Liver (tissue), 9 donors: ENCODE results near the gene MUC2. TPM values are rescaled to one million over a fixed set of nuclear protein-coding genes. Genes with fewer than 3 reads are reported as not detected.

Source experiments
- DNase-seq: peaks from one replicate; pipeline ENCODE4 v3.0.0-alpha.2; 2017; ENCODE audit warnings: low spot score
- H3K27ac ChIP-seq, 2 donors: one replicate each; pipeline ENCODE4 v1.7.0; 2013; ENCODE audit warnings: inconsistent platforms in 2 of 2, low read length in 2 of 2, control low read depth in 1 of 2, low read depth in 1 of 2, mild to moderate bottlenecking in 1 of 2
- H3K27me3 ChIP-seq, 4 donors: one replicate each; pipeline versions ENCODE4 v1.6.1 to v1.7.0; 2013; ENCODE audit warnings: low read length in 3 of 4, inconsistent platforms in 1 of 4, mild to moderate bottlenecking in 1 of 4, moderate library complexity in 1 of 4; ENCODE audit not compliant: control insufficient read depth in 4 of 4, insufficient read depth in 4 of 4
- H3K36me3 ChIP-seq, 4 donors: one replicate each; pipeline versions ENCODE4 v1.6.1 to v1.7.0; 2013; ENCODE audit warnings: low read length in 3 of 4, mild to moderate bottlenecking in 3 of 4, low read depth in 1 of 4, moderate library complexity in 1 of 4; ENCODE audit not compliant: control insufficient read depth in 4 of 4, insufficient read depth in 3 of 4
- H3K4me1 ChIP-seq, 4 donors: one replicate each; pipeline versions ENCODE4 v1.6.1 to v1.7.0; 2013; ENCODE audit warnings: low read length in 3 of 4, mild to moderate bottlenecking in 3 of 4, moderate library complexity in 1 of 4; ENCODE audit not compliant: control insufficient read depth in 4 of 4, insufficient read depth in 4 of 4
- H3K4me3 ChIP-seq, 3 donors: one replicate each; pipeline versions ENCODE4 v1.6.1 to v1.7.0; 2013; ENCODE audit warnings: low read length in 3 of 3, control low read depth in 1 of 3, low read depth in 1 of 3, mild to moderate bottlenecking in 1 of 3
- H3K9ac ChIP-seq, 2 donors: one replicate each; pipeline ENCODE4 v1.7.0; 2013; ENCODE audit warnings: low read length in 2 of 2, mild to moderate bottlenecking in 2 of 2, moderate library complexity in 2 of 2, control low read depth in 1 of 2, low read depth in 1 of 2
- H3K9me3 ChIP-seq, 4 donors: one replicate each; pipeline versions ENCODE4 v1.6.1 to v1.7.0; 2013; ENCODE audit warnings: low read length in 3 of 4; ENCODE audit not compliant: control insufficient read depth in 4 of 4
- CTCF ChIP-seq: fragments of 150-350 bp; IDR thresholded peaks from 2 replicates; pipeline ENCODE4 v1.5.1; 2017; ENCODE audit warnings: improper control_type of control experiment, low read depth, low read length; ENCODE audit not compliant: missing input control
- EGR1 ChIP-seq, 2 donors: IDR thresholded peaks; 2 replicates each; pipeline ENCODE4 v1.6.1; 2016 to 2018; ENCODE audit warnings: antibody characterized with exemption in 2 of 2, low read depth in 2 of 2
- FOXA1 ChIP-seq: IDR thresholded peaks from 2 replicates; pipeline ENCODE4 v1.6.1; 2016; ENCODE audit warnings: antibody characterized with exemption
- FOXA2 ChIP-seq: IDR thresholded peaks from 2 replicates; pipeline ENCODE4 v1.6.1; 2016; ENCODE audit warnings: antibody characterized with exemption
- GABPA ChIP-seq, 2 donors: IDR thresholded peaks in 1 of 2; conservative IDR thresholded peaks in 1 of 2; 2 replicates each; pipeline ENCODE4 v1.6.1; 2016; ENCODE audit warnings: antibody characterized with exemption in 2 of 2, mild to moderate bottlenecking in 1 of 2, moderate library complexity in 1 of 2
- HNF4G ChIP-seq: IDR thresholded peaks from 2 replicates; pipeline ENCODE4 v1.6.1; 2016; ENCODE audit warnings: antibody characterized with exemption
- JUND ChIP-seq, 2 donors: IDR thresholded peaks; 2 replicates each; pipeline ENCODE4 v1.6.1; 2016; ENCODE audit warnings: antibody characterized with exemption in 2 of 2
- MAX ChIP-seq: IDR thresholded peaks from 2 replicates; pipeline ENCODE4 v1.6.1; 2016; ENCODE audit warnings: antibody characterized with exemption
- REST ChIP-seq: IDR thresholded peaks from 2 replicates; pipeline ENCODE4 v1.6.1; 2016; ENCODE audit warnings: antibody characterized with exemption, mild to moderate bottlenecking
- SP1 ChIP-seq: IDR thresholded peaks from 2 replicates; pipeline ENCODE4 v1.6.1; 2018; ENCODE audit warnings: antibody characterized with exemption, mild to moderate bottlenecking
- YY1 ChIP-seq: IDR thresholded peaks from 2 replicates; pipeline ENCODE4 v1.6.1; 2016; ENCODE audit warnings: antibody characterized with exemption, mild to moderate bottlenecking
- ZBTB33 ChIP-seq: IDR thresholded peaks from 2 replicates; pipeline ENCODE4 v1.6.1; 2016; ENCODE audit warnings: antibody characterized with exemption
- WGBS: extraction: QIAGEN DNeasy Blood & Tissue Kit; methylation state at CpG from one replicate; pipeline ENCODE4 v1.1.7; 2013; 5-methylcytosine and 5-hydroxymethylcytosine counted together
- polyA plus RNA-seq, 2 donors: library from polyadenylated mRNA; stranded (reverse) in 1 of 2; unstranded in 1 of 2; fragments of 200-250 nt in 1 of 2; fragments of >200 nt in 1 of 2; fragmentation: Nextera tagmentation in 1 of 2; extraction: Ambion mirVana in 1 of 2; gene quantifications; one replicate each; pipeline versions ENCODE4 v1.2.1 to v1.2.3, GENCODE V29; 2013 to 2015
- total RNA-seq, 2 donors: library from RNA; depleted of rRNA; stranded (reverse); fragments of >200 nt; gene quantifications; one replicate each; pipeline ENCODE4 v1.2.3, GENCODE V29; 2014
- donor health status: healthy.
- donor health status: healthy.
- donor health status: healthy.
- donor health status: healthy.
- donor health status: healthy.

MUC2 gene
- total and polyA plus RNA-seq, 4 donors = under 0.01 TPM; not detected in 3

GRCh38 chr11:1053121-1053901, 21.4 kb upstream of the MUC2 start:
- H3K9ac ChIP-seq = no peak overlapping the region
- no peak overlapping the region for H3K4me3 ChIP-seq
- peaks cover 0 to 5% (median 0%) of the 10 kb centered on the region in 4 donors for H3K27me3 ChIP-seq
- 71% methylated on average over 25 of the region's 25 CpGs for WGBS
- no peaks in the 10 kb centered on the region for H3K36me3 ChIP-seq
- H3K27ac ChIP-seq = no peak overlapping the region
- H3K4me1 ChIP-seq = no peaks in the 10 kb centered on the region
- H3K9me3 ChIP-seq = no peaks in the 10 kb centered on the region
- no peak for DNase-seq
- no peak for TF ChIP-seq GABPA (IDR thresholded peaks at IDR 0.05 in 1 of 2, conservative IDR thresholded peaks at IDR 0.05 in 1 of 2)
- TF ChIP-seq JUND (IDR thresholded peaks at IDR 0.05) = no peak
- TF ChIP-seq HNF4G = no peak
- TF ChIP-seq ZBTB33 = no peak
- no peak for TF ChIP-seq FOXA1
- no peak for TF ChIP-seq CTCF

GRCh38 chr11:1054143-1055108, 20.2 kb upstream of the MUC2 start:
- no peak for DNase-seq
- H3K27ac ChIP-seq = no peak overlapping the region
- H3K27me3 ChIP-seq = peaks cover 0 to 5% (median 0%) of the 10 kb centered on the region in 4 donors
- H3K9ac ChIP-seq = no peak overlapping the region
- TF ChIP-seq JUND (IDR thresholded peaks at IDR 0.05) (no peak), YY1 (no peak), REST (no peak), HNF4G (no peak), MAX (no peak), ZBTB33 (no peak), FOXA2 (no peak), EGR1 (IDR thresholded peaks at IDR 0.05; ENCODE audit: low read depth in 2 of 2) (no peak), CTCF (no peak), SP1 (no peak)
- no peaks in the 10 kb centered on the region for H3K4me1 ChIP-seq
- WGBS = 64% methylated on average over 25 of the region's 25 CpGs
- H3K4me3 ChIP-seq = no peak overlapping the region
- no peaks in the 10 kb centered on the region for H3K36me3 ChIP-seq
- no peaks in the 10 kb centered on the region for H3K9me3 ChIP-seq
